Endothelial cell of umbilical vein (primary cell): ENCODE measurements around the gene ALG13. TPM values are rescaled to one million over a fixed set of nuclear protein-coding genes. Genes with fewer than 3 reads are reported as not detected.

Experiments used
- Bru-seq: library from RNA; stranded (reverse); fragments of 400-500 nt; gene quantifications from one replicate; lab custom pipeline; 2021; lab: Mats Ljungman, UMichigan
- BruChase-seq, 2 experiments: library from RNA; stranded (reverse); fragments of 400-500 nt; gene quantifications; one replicate each; lab custom pipeline; 2021; lab: Mats Ljungman, UMichigan
- BruUV-seq: library from RNA; stranded (reverse); fragments of 400-500 nt; replicated peaks from 2 replicates; lab custom pipeline; 2021; lab: Mats Ljungman, UMichigan
- CTCF ChIA-PET: fragments of 300-600, 350-600 bp; sonication (Branson Sonifier 250); formaldehyde crosslinking; loops from one replicate; lab custom pipeline; 2021; ENCODE audit warnings: antibody characterized with exemption, inconsistent platforms; lab: Charles Lee
- POLR2A ChIA-PET: fragments of 300-600, 350-600 bp; sonication (Branson Sonifier 250); formaldehyde crosslinking; loops from one replicate; lab custom pipeline; 2021; ENCODE audit warnings: antibody characterized with exemption, inconsistent platforms; lab: Charles Lee
- DNase-seq: peaks from one replicate; pipeline ENCODE4 v3.0.0-alpha.2; 2011; ENCODE audit warnings: low read depth, low spot score
- FAIRE-seq: peaks from 2 replicates; lab custom pipeline; 2011; peaks lifted over from hg19 to GRCh38; lab: Jason Lieb, UNC
- H2AFZ ChIP-seq: 2 replicates; pipeline ENCODE4 v1.6.0; 2012; ENCODE audit warnings: low read depth, low read length, control low read depth, inconsistent platforms
- H3K27ac ChIP-seq: 2 replicates; pipeline ENCODE4 v1.5.1; 2011; ENCODE audit warnings: low read depth, mild to moderate bottlenecking, control low read depth, low read length, moderate library complexity; ENCODE audit not compliant: insufficient read depth
- H3K27me3 ChIP-seq, 2 experiments: 2 replicates each; pipeline versions ENCODE4 v1.6.0 to v1.6.1; 2011; ENCODE audit warnings: low read length in 2 of 2, mixed read lengths in 1 of 2; ENCODE audit not compliant: control insufficient read depth in 2 of 2, insufficient read depth in 2 of 2
- H3K36me3 ChIP-seq, 2 experiments: 2 replicates in 1 of 2; 3 replicates in 1 of 2; pipeline ENCODE4 v1.5.1; 2011; ENCODE audit warnings: low read length in 2 of 2, mild to moderate bottlenecking in 1 of 2, moderate library complexity in 1 of 2; ENCODE audit not compliant: control insufficient read depth in 2 of 2, insufficient read depth in 2 of 2; ENCODE audit errors: extremely low read depth in 1 of 2
- H3K4me1 ChIP-seq: 3 replicates; pipeline ENCODE4 v1.5.1; 2011; ENCODE audit warnings: mild to moderate bottlenecking, low read length; ENCODE audit not compliant: control insufficient read depth, insufficient read depth; ENCODE audit errors: extremely low read depth
- H3K4me2 ChIP-seq: 2 replicates; pipeline ENCODE4 v1.6.1; 2011; ENCODE audit warnings: low read length, control low read depth, mixed read lengths; ENCODE audit not compliant: insufficient read depth
- H3K4me3 ChIP-seq, 3 experiments: fragments of 200-600 bp in 1 of 3; sonication (generic), shearing (Covaris generic) in 1 of 3; replicated peaks in 1 of 3; 2 replicates each; pipeline ENCODE4 v1.5.1; 2011 to 2016; ENCODE audit warnings: control low read depth in 3 of 3, low read length in 3 of 3, mild to moderate bottlenecking in 2 of 3, inconsistent platforms in 1 of 3, low read depth in 1 of 3, moderate library complexity in 1 of 3; ENCODE audit not compliant: insufficient read depth in 1 of 3
- H3K79me2 ChIP-seq: 2 replicates; pipeline ENCODE4 v1.6.0; 2012; ENCODE audit warnings: low read length, inconsistent platforms; ENCODE audit not compliant: control insufficient read depth, insufficient read depth
- H3K9ac ChIP-seq: replicated peaks from 2 replicates; pipeline ENCODE3; 2011; ENCODE audit warnings: low read length, control low read depth; ENCODE audit not compliant: insufficient read depth; ENCODE audit errors: extremely low read depth
- H3K9me1 ChIP-seq: replicated peaks from 3 replicates; pipeline ENCODE4 v1.6.0; 2011; ENCODE audit warnings: mild to moderate bottlenecking, low read length; ENCODE audit not compliant: control insufficient read depth, insufficient read depth; ENCODE audit errors: extremely low read depth
- H3K9me3 ChIP-seq: replicated peaks from 2 replicates; pipeline ENCODE4 v1.5.1; 2012; ENCODE audit warnings: low read length, inconsistent platforms; ENCODE audit not compliant: control insufficient read depth, insufficient read depth
- H4K20me1 ChIP-seq: replicated peaks from 2 replicates; pipeline ENCODE3; 2011; ENCODE audit warnings: mild to moderate bottlenecking, low read length; ENCODE audit not compliant: control insufficient read depth, insufficient read depth; ENCODE audit errors: extremely low read depth
- EZH2 ChIP-seq: IDR thresholded peaks from 2 replicates; pipeline ENCODE4 v1.6.1; 2012; ENCODE audit warnings: borderline replicate concordance, low read depth, mild to moderate bottlenecking, moderate library complexity, low read length, inconsistent platforms; ENCODE audit not compliant: severe bottlenecking
- GATA2 ChIP-seq: IDR thresholded peaks from 2 replicates; pipeline ENCODE4 v1.7.0; 2011; ENCODE audit warnings: low read depth, mild to moderate bottlenecking, moderate library complexity, mixed read lengths, low read length; ENCODE audit not compliant: insufficient read length, insufficient read depth
- JUN ChIP-seq: IDR thresholded peaks from 2 replicates; pipeline ENCODE4 v1.6.1; 2011; ENCODE audit warnings: borderline replicate concordance, low read depth; ENCODE audit not compliant: insufficient read length, insufficient read depth
- MYC ChIP-seq: IDR thresholded peaks from one replicate; pipeline ENCODE4 v1.6.1; 2011; ENCODE audit warnings: mild to moderate bottlenecking, low read depth, low read length
- POLR2A ChIP-seq: IDR thresholded peaks from 2 replicates; pipeline ENCODE4 v1.6.1; 2012; ENCODE audit warnings: low read depth, mild to moderate bottlenecking, control low read depth, low read length
- POLR2AphosphoS5 ChIP-seq: IDR thresholded peaks from 2 replicates; pipeline ENCODE4 v1.6.1; 2012; ENCODE audit warnings: low read depth, mild to moderate bottlenecking, control low read depth, low read length, moderate library complexity; ENCODE audit not compliant: insufficient read depth
- dilution Hi-C: fragments of 300-500 bp; cut with MboI; formaldehyde crosslinking; loops from one replicate; pipeline ENCODE4 v1.15.0; 2019; ENCODE audit warnings: low sequenced_read_pairs; ENCODE audit not compliant: extremely low pct_ligation_motif_present
- intact Hi-C: fragments of 100-400 bp; cut with micrococcal nuclease; formaldehyde crosslinking; loops from one replicate; pipeline ENCODE4 v1.10.0; 2022
- long read RNA-seq: library from polyadenylated mRNA; stranded (forward); transcript quantifications from one replicate; pipeline ENCODE4 v2.0.0, GENCODE V29; 2021
- polyA minus RNA-seq, 3 experiments: library from RNA; depleted of rRNA, polyadenylated mRNA; stranded (reverse); fragments of >200 nt; gene quantifications; 1 replicate in 1 of 3; 2 replicates in 2 of 3; pipeline ENCODE4 v1.2.3, GENCODE V29; 2011
- polyA plus RNA-seq, 4 experiments: library from polyadenylated mRNA; depleted of rRNA in 3 of 4; stranded (reverse) in 3 of 4; unstranded in 1 of 4; fragments of >200 nt; gene quantifications; 2 replicates each; pipeline versions ENCODE4 v1.2.1 to v1.2.3, GENCODE V29; 2011 to 2012; ENCODE audit warnings: missing spikeins in 1 of 4
- total RNA-seq: library from RNA; stranded (reverse); gene quantifications from 2 replicates; pipeline ENCODE4 v1.2.3, GENCODE V29; 2021
- TF ChIP-seq, protein P1 (sequence below): IDR thresholded peaks from 2 replicates; pipeline ENCODE4 v1.6.1; 2011; ENCODE audit not compliant: insufficient read depth, insufficient read length
- TF ChIP-seq, protein P2 (sequence below), 2 donors: IDR thresholded peaks; 1 replicate in 1 of 2; 2 replicates in 1 of 2; pipeline ENCODE4 v1.5.1; 2011; ENCODE audit warnings: low read length in 2 of 2, mild to moderate bottlenecking in 2 of 2, moderate library complexity in 2 of 2, control low read depth in 1 of 2, inconsistent platforms in 1 of 2, low read depth in 1 of 2; ENCODE audit not compliant: insufficient read depth in 1 of 2; ENCODE audit errors: extremely low read depth in 1 of 2

ALG13 gene
- total RNA-seq: 37.9 and 38.2 TPM in 2 replicates
- 59.2 and 60.1 TPM in 2 replicates for polyA plus RNA-seq
- 50.4 and 50.7 TPM in 2 replicates for polyA plus RNA-seq (2011; cell fraction: cytosol; rRNA removed)
- 232 and 290 TPM in 2 replicates for polyA plus RNA-seq (2011; cell fraction: nucleus; rRNA removed)
- polyA plus RNA-seq (2012): 27.3 and 31.0 TPM in 2 replicates
- 112 and 134 TPM in 2 replicates for polyA minus RNA-seq
- polyA minus RNA-seq (2011; cell fraction: cytosol; rRNA and poly(A)+ RNA removed): 26.7 TPM
- 223 and 326 TPM in 2 replicates for polyA minus RNA-seq (2011; cell fraction: nucleus; rRNA and poly(A)+ RNA removed)
- percentile 71 among the genes with signal in this experiment for Bru-seq, nascent RNA
- BruChase-seq, experiment 1, labeled RNA remaining after a 6-hour chase: percentile 89 among the genes with signal in this experiment
- BruChase-seq, experiment 2, labeled RNA remaining after a 2-hour chase: percentile 89 among the genes with signal in this experiment
- long read RNA-seq, transcript ALG13-207 (4 exons, 916 nt): major isoform, 17 of 51 reads
- long read RNA-seq, transcript ALG13-202 (4 exons, 2,770 nt): minor isoform, 13 of 51 reads
- long read RNA-seq, partial matches to known transcripts: 5 of 51 reads
- long read RNA-seq, other reads (novel, unspliced or antisense): 9 of 51 reads

DNA sequence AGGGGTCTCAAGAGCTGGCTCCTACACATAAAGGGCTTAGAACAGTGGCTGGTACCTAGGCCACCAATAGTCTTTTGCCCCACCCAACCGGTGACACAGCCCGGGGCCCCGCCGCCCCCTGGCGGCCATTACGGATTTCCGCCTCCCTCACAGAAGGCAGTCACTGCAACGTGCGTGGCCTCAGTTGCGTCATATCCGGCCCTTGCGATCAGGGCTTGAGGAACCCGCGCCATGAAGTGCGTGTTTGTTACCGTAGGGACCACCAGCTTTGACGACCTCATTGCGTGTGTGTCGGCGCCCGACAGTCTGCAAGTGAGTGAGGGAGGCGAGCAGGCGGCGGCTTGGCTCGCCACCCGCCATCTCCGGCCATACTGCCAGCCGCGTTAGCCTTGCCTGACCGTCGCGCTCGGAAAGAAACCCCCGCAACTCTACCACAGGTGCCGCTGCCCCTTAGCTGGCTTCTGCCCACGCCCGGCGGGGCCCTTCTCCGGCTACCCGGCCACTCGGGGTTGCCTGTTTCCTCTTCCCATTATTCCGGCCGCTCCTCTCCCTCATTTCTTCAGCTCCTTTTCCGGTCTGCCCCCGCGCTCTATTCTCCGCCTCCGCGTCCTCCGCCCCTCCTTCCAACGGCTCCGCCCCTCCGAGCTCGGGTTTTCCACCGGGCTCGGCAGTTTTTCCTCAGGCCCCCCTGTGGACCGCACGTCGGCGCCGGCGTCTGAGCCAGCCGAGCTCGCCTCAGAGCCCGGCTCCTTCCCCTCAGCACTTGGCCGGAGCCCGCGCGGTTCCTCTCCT lies at the start of gene ALG13:
Gene ALG13, plus strand, starts transcription at position 183 of the 792 bp plus-strand sequence. Its CDS starts 49 bp downstream, at position 232.
- Histone ChIP-seq H3K9ac (peak within 1 kb of the TSS; percentile 100), H3K4me3 (peak within 1 kb of the TSS; percentile 79 to 90 (median 84)), H2AFZ (peak within 1 kb of the TSS; percentile 64), H3K36me3 (no peaks in the 10 kb centered on the region), H3K9me1 (no peaks in the 10 kb centered on the region), H3K27me3 (no peaks in the 10 kb centered on the region), H3K27ac (peak within 1 kb of the TSS; percentile 99), H3K79me2 (peaks cover 14% of the 10 kb centered on the region), H3K4me2 (peak within 1 kb of the TSS; percentile 74), H3K9me3 (no peaks in the 10 kb centered on the region), H4K20me1 (no peaks in the 10 kb centered on the region), H3K4me1 (peaks cover 11% of the 10 kb centered on the region)
- dilution Hi-C loops (no loop called here), intact Hi-C loops (no loop called here)
- TF ChIP-seq, protein P1, sequence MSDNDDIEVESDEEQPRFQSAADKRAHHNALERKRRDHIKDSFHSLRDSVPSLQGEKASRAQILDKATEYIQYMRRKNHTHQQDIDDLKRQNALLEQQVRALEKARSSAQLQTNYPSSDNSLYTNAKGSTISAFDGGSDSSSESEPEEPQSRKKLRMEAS: peak; percentile 45
- TF ChIP-seq POLR2AphosphoS5 (peak; percentile 76), MYC (peak; percentile 62), JUN (no peak), POLR2A (peak; percentile 73), GATA2 (no peak), EZH2 (no peak)
- TF ChIP-seq, protein P2, sequence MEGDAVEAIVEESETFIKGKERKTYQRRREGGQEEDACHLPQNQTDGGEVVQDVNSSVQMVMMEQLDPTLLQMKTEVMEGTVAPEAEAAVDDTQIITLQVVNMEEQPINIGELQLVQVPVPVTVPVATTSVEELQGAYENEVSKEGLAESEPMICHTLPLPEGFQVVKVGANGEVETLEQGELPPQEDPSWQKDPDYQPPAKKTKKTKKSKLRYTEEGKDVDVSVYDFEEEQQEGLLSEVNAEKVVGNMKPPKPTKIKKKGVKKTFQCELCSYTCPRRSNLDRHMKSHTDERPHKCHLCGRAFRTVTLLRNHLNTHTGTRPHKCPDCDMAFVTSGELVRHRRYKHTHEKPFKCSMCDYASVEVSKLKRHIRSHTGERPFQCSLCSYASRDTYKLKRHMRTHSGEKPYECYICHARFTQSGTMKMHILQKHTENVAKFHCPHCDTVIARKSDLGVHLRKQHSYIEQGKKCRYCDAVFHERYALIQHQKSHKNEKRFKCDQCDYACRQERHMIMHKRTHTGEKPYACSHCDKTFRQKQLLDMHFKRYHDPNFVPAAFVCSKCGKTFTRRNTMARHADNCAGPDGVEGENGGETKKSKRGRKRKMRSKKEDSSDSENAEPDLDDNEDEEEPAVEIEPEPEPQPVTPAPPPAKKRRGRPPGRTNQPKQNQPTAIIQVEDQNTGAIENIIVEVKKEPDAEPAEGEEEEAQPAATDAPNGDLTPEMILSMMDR (IDR thresholded peaks at IDR 0.05; ENCODE audit: extremely low read depth in 1 of 2, insufficient read depth in 1 of 2, low read depth in 1 of 2, low read length in 2 of 2): peak; percentile 57 to 72
- BruUV-seq: TSS peak; percentile 72
- DNase-seq (peak; percentile 85), FAIRE-seq (peak; percentile 86)
- ChIA-PET CTCF (interaction anchor here (0.7 to 1.5 kb wide), 3 partner anchors 10 to 38 kb away, joined by 3 to 4 read pairs (median 3); no protein-coding TSS in a partner anchor), POLR2A (no interaction called here)
